HG03280 (cell line): Measurements from ENCODE around the gene HDGFL3.
"Not testable (repeated sequence)": the region's sequence is repeated elsewhere in the genome, so short reads cannot be mapped to it uniquely, and the experiment has no call there.

ENCODE experiments used
- ATAC-seq: cut with Tn5 transposase; IDR thresholded peaks from one replicate; pipeline ENCODE4 v1.9.1; 2021; ENCODE audit warnings: mild to moderate bottlenecking, moderate library complexity; ENCODE audit not compliant: unreplicated experiment

The HDGFL3 gene

GRCh38 chr15:83198476-83198875, 9.1 kb downstream of the HDGFL3 start:
- no peak for ATAC-seq

DNA sequence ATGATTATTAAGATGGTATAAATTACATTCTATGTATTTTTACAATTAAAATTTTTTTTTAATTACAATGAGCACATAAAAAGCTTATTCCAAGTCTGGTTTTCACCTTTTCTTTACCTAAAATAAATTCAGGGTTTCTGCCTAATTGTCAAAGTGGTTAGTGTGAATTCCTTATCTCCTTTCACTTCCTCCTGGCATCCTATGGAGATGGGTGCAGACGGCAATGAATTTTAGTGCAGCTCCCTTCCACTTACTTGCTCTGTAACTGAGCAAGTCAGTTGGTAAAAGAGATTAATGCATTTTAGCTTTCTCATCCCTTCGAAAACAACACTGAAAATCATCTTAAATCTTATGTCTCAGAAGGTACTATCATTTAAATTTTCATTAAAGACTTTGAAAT, 13.1 kb downstream of the HDGFL3 start:
- no peak for ATAC-seq

DNA sequence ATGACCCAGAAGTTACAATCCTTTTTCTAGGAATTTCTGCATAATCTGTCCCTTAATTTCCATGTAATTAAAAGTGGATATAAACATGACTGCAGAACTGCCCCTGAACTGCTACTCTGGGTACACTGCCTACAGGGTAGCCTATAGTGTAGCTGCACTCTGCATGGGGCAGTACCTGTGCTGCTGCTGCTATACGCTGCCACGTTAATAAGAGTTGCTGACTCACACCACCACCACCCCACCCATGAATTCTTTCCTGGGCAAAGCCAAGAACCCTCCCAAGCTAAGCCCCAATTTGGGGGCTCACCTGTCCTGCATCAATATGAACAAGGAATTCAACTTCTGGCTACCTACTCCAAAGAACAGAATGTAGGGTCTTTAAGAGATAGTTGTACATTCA, 13.9 kb downstream of the HDGFL3 start:
- ATAC-seq, result no peak

DNA sequence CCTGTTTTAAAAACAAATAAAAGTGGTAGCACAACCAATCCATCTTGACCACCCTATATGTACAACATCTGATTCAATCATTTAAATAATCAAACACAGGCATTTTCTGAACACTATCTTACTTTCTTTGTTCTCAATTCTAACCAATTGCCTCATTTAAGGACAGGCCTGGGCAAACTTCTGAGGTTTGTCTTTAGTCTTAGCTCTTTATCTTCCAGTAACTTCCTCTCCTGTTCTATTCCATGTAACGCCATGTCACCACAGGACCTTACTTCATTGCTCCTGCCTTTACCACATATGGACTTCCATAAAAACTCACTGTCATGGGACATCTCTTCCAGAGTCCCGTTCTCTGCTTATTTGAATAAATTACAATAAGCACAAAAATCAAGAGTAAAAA, 14.9 kb downstream of the HDGFL3 start:
- no peak for ATAC-seq

DNA sequence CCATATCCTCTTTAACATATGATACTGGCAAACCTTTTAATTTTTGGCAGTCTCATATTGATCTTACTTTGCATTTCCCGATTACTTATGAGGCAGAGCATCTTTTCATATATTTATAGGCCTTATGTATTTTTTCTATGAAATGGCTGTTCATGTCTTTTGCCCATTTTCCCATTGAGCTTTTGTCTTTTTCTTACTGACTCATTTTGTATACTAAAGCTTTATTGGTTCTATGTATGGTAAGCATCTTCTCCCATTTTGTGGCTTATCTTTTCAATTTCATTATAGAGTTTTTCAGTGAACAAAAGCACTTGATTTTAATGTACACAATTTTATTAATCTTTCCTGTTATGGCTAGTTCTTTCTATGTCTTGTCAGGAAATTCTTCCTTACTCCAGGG, 17.2 kb downstream of the HDGFL3 start:
- ATAC-seq, result no peak

DNA sequence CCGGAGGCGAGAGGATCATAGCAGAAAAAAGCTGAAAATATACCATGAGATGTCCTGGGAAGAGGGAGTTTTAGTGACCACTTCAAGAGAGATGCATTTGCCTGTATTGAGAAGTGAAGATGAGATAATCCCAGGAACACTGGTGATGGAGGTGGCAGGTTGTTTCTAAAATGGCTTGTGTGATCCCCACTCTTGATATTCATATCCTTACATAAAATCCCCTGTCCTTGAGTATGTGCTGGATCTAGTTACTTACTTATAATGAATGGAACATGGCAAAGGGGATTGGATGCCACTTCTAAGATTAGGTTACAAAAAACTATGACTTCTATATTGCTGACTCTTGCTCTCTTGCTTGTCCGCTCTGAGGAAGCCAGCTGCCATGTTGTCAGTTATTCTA, 22.1 kb downstream of the HDGFL3 start:
- no peak for ATAC-seq

DNA sequence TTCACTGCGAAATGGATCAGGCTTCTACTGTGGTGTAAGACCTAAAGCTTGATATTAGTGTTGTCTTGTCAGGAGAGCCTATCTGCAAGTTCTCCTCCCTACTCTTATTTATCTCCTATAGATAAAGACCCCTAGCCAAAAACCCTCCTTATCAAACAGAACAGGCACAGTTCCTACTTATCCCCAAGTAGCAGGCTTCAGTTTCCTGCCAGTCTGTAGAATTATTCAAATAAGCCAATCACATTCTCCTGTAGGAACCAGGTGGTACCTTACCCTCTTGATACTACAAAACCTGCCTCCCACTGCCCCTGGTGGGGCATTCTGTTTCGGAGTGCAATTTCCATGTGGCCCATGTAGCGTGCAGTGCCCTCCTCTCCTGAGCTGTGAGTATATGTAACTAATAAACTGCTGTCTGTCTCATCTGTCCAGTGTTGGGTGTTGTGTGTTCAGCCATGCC, 28.7 kb downstream of the HDGFL3 start:
- no peak for ATAC-seq

DNA sequence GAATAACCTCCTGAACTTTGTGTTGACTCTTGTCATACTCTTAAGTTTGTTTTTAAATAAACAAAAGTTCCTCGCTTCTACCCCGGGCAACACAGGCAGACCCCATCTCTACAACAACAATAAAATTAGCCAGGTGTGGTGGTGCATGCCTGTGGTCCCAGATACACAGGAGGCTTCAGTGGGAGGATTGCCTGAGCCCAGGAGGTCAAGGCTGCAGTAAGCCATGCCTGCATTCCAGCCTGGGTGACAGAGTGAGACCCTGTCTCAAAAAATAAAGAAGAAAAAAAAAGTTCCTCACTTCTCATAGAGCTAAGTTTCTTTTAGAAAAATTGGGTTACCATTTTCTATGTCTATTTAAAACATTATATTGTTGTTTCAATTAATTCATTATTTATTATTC, 29.2 kb downstream of the HDGFL3 start:
- ATAC-seq, result no peak

GRCh38 chr15:83174891-83175290, 32.7 kb downstream of the HDGFL3 start:
- ATAC-seq, result no peak

DNA sequence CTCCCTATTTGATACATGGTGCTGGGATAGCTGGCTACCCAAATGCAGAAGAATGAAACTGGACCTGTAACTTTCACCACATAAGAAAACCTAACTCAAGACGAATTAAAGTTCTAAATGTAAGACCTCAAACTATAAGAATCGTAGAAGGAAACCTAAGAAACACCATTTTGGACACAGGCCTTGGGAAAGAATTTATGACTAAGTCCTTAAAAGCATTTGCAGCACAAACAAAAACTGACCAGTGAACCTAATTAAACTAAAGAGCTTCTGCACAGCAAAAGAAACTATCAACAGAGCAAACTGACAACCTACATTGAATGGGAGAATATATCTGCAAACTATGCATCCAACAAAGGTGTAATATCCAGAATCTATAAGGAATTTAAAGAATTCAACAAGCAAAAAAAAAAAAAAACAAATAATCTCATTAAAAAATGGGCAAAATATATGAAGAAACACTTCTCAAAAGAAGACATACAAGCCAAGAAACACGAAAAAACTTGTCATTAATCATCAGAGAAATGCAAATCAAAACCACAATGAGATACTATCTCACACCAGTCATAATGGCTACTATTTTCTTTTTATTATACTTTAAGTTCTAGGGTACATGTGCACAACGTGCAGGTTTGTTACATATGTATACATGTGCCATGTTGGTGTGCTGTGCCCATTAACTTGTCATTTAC, 37.0 kb downstream of the HDGFL3 start:
- no peak for ATAC-seq

GRCh38 chr15:83169576-83169975, 38.0 kb downstream of the HDGFL3 start:
- ATAC-seq, result not testable (repeated sequence)

- ATAC-seq, result no peak
Observed at GRCh38 chr15:83166830-83167229, 40.8 kb downstream of the HDGFL3 start.

DNA sequence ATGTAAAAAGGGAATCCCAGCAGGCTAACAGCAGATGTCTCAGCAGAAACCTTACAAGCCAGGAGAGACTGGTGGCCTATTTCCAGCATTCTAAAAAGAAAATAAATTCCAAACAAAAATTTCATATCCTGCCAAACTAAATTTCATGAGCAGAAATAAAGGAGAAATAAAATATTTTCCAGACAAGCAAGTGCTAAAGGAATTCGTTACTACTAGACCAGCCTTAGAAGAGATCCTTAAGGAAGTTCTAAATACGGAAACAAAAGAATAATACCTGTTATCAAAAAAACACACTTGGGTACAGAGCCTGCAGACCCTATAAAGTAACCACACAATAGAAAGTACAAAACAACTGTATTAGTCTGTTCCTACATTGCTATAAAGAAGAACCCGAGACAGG, 41.4 kb downstream of the HDGFL3 start:
- ATAC-seq, result no peak

DNA sequence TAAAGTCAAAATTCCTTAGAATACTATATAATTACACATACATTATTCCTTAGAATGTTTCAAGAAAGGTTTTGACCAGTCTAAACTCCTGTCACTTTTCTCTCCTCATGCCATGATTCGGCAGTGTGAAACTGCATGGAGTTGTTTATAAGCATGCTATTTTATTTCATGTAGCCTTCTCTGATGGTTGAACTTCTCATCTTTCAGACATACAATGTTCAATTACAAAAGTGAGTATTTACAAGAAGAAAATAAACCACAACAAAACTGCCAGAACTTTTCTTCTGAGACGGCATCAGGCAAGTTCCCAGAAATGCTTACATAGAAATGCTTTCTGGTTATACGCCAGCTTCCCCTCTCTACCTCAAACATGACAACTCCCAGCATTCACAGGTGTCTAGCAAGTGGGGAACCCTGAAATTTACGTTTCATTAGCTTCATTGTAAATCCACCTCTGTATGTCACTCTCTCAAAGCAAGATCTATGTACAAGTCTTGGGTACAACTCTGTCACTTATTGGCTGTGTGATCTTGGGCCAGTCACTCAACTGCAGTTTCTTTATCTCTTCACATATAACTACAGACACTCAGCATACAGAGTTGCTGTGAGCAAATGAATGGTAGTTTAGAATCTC, 42.7 kb downstream of the HDGFL3 start:
- no peak for ATAC-seq

DNA sequence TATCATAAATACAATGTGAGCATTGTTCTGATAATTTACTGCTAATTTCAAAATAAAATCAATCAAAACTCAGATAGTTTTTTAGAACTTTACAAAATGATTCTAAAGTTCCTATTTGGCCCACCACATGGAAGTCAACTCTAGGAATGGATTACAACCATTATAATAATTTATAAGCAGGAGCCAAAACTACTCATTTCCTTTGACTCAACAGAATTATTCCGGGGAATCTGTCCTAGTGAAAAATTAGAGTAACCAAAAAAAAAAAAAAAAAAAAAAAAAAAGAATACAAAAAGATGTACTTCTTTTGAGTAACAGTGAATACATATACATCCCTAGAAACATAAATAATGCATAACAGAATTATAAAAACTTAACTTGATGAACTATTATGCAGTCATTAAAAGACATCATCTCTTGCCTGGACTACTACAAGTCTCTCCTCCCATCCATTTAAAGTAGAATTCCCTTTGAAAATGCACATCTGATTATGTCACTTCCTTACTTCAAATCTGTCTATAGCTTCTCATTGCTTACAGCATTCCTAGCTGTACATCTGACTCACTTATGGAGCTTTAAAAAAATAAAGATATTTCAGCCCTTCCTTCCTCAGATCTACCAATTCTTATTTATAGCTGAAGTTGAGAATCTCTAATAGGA, 43.4 kb downstream of the HDGFL3 start:
- no peak for ATAC-seq

DNA sequence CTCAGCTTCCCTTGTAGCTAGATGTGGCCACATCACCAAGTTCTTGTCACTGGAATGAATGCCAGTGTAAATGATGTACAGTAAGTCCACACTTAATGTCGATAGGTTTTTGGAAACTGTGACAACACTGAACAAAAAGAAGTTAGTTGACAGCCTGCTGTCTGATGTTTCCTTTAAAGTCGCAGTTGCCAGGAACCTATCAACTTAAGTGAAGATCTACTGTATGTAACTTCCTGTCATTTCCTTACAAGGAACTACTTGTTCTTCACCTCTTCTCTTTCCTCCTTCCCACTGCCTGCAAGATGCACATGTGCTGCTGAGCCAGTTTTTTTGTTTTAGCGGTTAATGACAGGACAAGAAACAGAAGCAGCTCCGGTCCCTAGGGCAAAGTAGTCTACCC, 44.6 kb downstream of the HDGFL3 start:
- no peak for ATAC-seq

- no peak for ATAC-seq
Observed at GRCh38 chr15:83160741-83161140, 46.9 kb downstream of the HDGFL3 start.

GRCh38 chr15:83158393-83158792, 49.2 kb downstream of the HDGFL3 start:
- no peak for ATAC-seq

DNA sequence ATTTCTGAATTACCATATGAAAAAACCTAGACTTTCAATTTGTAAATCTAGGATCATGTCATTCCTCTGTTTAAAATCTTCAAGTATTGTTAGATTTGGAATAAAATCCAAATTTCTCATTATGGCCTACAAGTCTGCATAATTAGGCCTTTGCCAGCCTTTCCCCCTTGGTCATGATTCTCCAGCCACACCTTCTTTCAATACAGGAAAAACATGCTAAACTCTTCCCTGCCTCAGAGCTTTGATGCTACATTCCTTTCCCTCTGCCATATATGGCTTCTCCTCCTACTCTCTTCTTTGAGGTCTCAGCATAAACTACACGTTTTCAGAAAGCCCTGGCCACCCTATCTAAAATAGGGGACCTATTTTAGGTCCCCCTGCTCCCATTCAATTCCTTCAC, 51.7 kb downstream of the HDGFL3 start:
- no peak for ATAC-seq

DNA sequence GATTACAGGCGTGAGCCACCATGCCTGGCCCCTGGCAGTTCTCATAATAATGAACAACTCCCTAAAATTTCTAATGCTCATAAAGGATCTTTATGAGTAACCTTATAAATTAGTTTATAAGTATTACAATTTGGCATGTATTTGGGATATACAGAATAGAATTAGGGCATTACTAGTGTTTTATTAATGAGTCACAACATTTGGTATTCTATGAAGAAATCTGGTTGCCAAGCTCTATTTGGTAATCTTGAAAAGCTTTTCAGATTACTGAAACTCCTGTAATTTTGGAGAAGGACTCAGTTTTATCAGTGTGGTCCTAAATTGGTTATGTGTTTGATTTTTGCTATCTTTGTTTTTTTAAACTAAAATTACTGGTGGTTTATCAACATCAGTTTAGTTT, 54.3 kb downstream of the HDGFL3 start:
- ATAC-seq, result no peak

DNA sequence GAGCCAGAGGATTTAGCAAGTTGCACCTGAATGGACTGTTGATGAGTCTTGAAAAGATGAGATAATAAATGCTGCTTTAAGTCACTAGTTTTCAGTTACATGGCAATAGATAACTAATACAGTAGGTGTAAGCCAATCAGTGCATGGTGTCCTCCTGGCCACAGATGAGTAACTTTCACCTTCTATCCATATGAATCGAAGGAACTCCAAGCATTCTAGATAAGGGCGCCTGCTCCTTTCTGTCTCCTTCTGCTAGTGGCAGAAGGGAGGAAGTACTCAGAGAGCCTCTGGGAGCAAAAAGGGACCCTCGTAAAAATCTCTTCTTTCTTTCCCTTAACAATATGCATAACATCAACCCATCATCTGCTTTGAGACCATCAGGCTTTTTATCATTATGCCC, 62.9 kb downstream of the HDGFL3 start:
- no peak for ATAC-seq

- not testable (repeated sequence) for ATAC-seq
Observed at GRCh38 chr15:83142151-83142550, 65.5 kb downstream of the HDGFL3 start.
